Measurements from ENCODE around the gene LY86.
A peak's percentile ranks its signal among the peaks of the same experiment; 100 is the strongest.

The LY86 gene

GRCh38 chr6:6694368-6694780, 105.9 kb downstream of the LY86 start:
- peaks cover 38% of the 10 kb centered on the region for H3K4me1 Mint-ChIP-seq
- DNase-seq = no peak
- H3K4me3 Mint-ChIP-seq = no peak overlapping the region
- H3K27ac Mint-ChIP-seq = peak overlapping the region; percentile 43
- peaks cover 22% of the 10 kb centered on the region for H3K36me3 Mint-ChIP-seq (ENCODE audit: low read depth)
- peaks cover 27% of the 10 kb centered on the region for H3K9me3 Mint-ChIP-seq
- H3K27me3 Mint-ChIP-seq (ENCODE audit: low read depth, poor library complexity) = peaks cover 5% of the 10 kb centered on the region
- TF ChIP-seq CTCF (IDR thresholded peaks at IDR 0.05) = no peak

GRCh38 chr6:6694825-6695624, 106.5 kb downstream of the LY86 start:
- peak overlapping the region; percentile 43 for H3K27ac Mint-ChIP-seq
- H3K4me1 Mint-ChIP-seq = peaks cover 44% of the 10 kb centered on the region
- DNase-seq = no peak
- H3K27me3 Mint-ChIP-seq (ENCODE audit: low read depth, poor library complexity) = peaks cover 3% of the 10 kb centered on the region
- no peak for TF ChIP-seq CTCF (IDR thresholded peaks at IDR 0.05)
- H3K36me3 Mint-ChIP-seq (ENCODE audit: low read depth) = peaks cover 22% of the 10 kb centered on the region
- no peak overlapping the region for H3K4me3 Mint-ChIP-seq
- H3K9me3 Mint-ChIP-seq = peaks cover 27% of the 10 kb centered on the region

- TF ChIP-seq CTCF (IDR thresholded peaks at IDR 0.05) = no peak
- peaks cover 19% of the 10 kb centered on the region for H3K36me3 Mint-ChIP-seq (ENCODE audit: low read depth)
Observed at GRCh38 chr6:6695625-6696276, 107.2 kb downstream of the LY86 start.

GRCh38 chr6:6696867-6697531, 108.5 kb downstream of the LY86 start:
- peaks cover 9% of the 10 kb centered on the region for H3K9me3 Mint-ChIP-seq
- no peak overlapping the region for H3K4me3 Mint-ChIP-seq
- DNase-seq = peak; percentile 83
- no peak overlapping the region for H3K27ac Mint-ChIP-seq
- H3K36me3 Mint-ChIP-seq (ENCODE audit: low read depth) = peaks cover 6% of the 10 kb centered on the region
- peaks cover 64% of the 10 kb centered on the region for H3K4me1 Mint-ChIP-seq
- peaks cover 3% of the 10 kb centered on the region for H3K27me3 Mint-ChIP-seq (ENCODE audit: low read depth, poor library complexity)
- peak; percentile 80 for TF ChIP-seq CTCF (IDR thresholded peaks at IDR 0.05)

More at GRCh38 chr6:6695625-6696276, 107.2 kb downstream of the LY86 start:
- peak overlapping the region; percentile 13 for H3K4me3 Mint-ChIP-seq
- peaks cover 21% of the 10 kb centered on the region for H3K9me3 Mint-ChIP-seq
- H3K27ac Mint-ChIP-seq = peak overlapping the region; percentile 77
- peaks cover 3% of the 10 kb centered on the region for H3K27me3 Mint-ChIP-seq (ENCODE audit: low read depth, poor library complexity)
- DNase-seq = no peak
- peaks cover 51% of the 10 kb centered on the region for H3K4me1 Mint-ChIP-seq

GRCh38 chr6:6697620-6698019, 109.1 kb downstream of the LY86 start:
- TF ChIP-seq CTCF (IDR thresholded peaks at IDR 0.05) = no peak
- DNase-seq = no peak
- Mint-ChIP-seq H3K4me1 (peaks cover 65% of the 10 kb centered on the region), H3K27me3 (ENCODE audit: low read depth, poor library complexity) (peaks cover 3% of the 10 kb centered on the region), H3K36me3 (ENCODE audit: low read depth) (peaks cover under 1% of the 10 kb centered on the region), H3K27ac (no peak overlapping the region), H3K9me3 (peaks cover 3% of the 10 kb centered on the region), H3K4me3 (no peak overlapping the region)
